ENCODE measurements around the gene NPBWR2. TPM values are rescaled to one million over a fixed set of nuclear protein-coding genes. Genes with fewer than 3 reads are reported as not detected.

The NPBWR2 gene
- polyA plus RNA-seq, 3 donors, result not detected

DNA sequence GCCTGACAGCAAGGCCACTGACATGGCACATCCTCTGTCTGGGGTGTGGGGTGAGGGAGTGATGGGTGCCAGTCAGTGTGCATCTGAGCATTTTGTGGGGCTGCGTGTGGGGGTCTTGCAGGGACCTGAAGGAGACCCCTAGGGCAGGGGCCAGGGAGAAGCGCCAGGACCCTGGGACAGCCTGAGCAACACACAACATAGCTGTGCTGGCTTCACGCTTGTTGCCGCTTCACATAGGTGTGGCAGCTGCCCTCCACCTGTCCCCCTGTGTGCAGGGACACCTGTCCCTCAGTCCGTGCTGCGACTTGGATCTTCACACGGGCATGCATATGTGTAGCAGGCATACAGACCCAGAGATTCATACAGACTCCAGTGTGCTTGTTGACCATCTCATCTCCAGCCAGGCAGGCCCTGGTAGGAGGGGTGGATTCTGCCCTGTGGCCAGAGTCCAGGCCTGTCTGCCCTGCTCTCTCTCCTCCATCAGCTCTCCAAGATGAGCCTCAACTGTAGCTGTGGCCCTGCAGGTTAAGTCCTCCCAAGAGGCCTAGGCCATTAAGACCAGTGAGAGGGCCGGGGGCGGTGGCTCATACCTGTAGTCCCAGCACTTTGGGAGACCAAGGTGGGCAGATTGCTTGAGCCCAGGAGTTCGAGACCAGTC, 3.2 kb upstream of the NPBWR2 start:
- H3K27ac Mint-ChIP-seq, result peak overlapping the region in 1 of 7 donors; percentile 33
- H2AFZ ChIP-seq (ENCODE audit: insufficient read depth, low read depth, low read length, poor library complexity, severe bottlenecking), result no peak overlapping the region

DNA sequence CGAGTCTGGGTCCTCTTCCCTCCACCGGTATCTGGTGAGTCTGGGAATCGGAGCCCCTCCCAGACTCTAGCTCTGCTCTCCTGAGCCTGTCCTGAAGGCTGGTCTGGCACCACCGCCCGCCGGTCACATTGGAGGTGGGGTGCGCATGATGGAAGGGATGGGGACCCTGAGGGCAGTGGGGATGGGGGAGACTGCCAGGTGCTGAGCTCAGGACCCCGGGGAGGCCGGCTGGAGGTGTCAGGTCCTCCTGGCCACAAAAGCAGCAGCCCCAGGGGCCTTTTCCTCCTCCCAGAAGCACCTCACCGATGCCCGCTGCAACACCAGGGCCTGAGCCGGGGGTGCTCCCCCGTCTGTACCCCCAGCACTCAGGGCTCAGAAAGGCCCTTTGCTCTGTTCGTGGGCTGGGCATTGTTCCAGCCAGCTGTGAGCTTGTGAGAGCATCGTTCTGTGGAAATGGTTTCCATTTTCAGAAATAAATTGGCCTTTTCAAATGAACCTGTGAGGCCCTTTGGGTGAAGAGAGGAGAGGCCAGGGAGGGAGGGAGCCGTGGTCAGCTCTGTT, 2.5 kb upstream of the NPBWR2 start:
- Histone ChIP-seq H3K79me2 (ENCODE audit: insufficient read depth, low read length) (no peaks in the 10 kb centered on the region), H3K27ac (ENCODE audit: low read depth in 1 of 2, low read length in 2 of 2) (no peak overlapping the region), H3K9me3 (replicated peaks in 1 of 2; ENCODE audit: control insufficient read depth in 1 of 2, insufficient read depth in 1 of 2, low read length in 2 of 2) (no peaks in the 10 kb centered on the region), H3K36me3 (replicated peaks in 1 of 2; ENCODE audit: control insufficient read depth in 1 of 2, insufficient read depth in 2 of 2, low read length in 2 of 2) (no peaks in the 10 kb centered on the region), H3K27me3 (ENCODE audit: control insufficient read depth in 2 of 2, insufficient read depth in 2 of 2, low read length in 2 of 2) (no peaks in the 10 kb centered on the region), H2AFZ (ENCODE audit: insufficient read depth, low read depth, low read length, poor library complexity, severe bottlenecking) (no peak overlapping the region), H3K4me2 (replicated peaks; ENCODE audit: extremely low read depth, low read length, poor library complexity, severe bottlenecking) (no peak overlapping the region), H3K9ac (ENCODE audit: insufficient read depth, low read length, poor library complexity, severe bottlenecking) (no peak overlapping the region), H4K20me1 (ENCODE audit: insufficient read depth, low read length) (no peaks in the 10 kb centered on the region), H3K4me1 (ENCODE audit: control insufficient read depth in 1 of 2, insufficient read depth in 2 of 2, low read length in 2 of 2) (peaks cover 9 to 13% of the 10 kb centered on the region in 2 donors), H3K4me3 (replicated peaks in 1 of 3; ENCODE audit: low read depth in 2 of 3, low read length in 3 of 3) (no peak overlapping the region)
- DNase-seq, result no peak
- H3K27me3 Mint-ChIP-seq (ENCODE audit: low read depth in 3 of 3), result peaks cover 10 to 24% (median 17%) of the 10 kb centered on the region in 3 donors
- H3K4me1 Mint-ChIP-seq, result peaks cover 12% of the 10 kb centered on the region
- H3K4me3 Mint-ChIP-seq, result no peak overlapping the region
- intact Hi-C loops (cut with micrococcal nuclease), result no loop called here
- TF ChIP-seq, protein P1, sequence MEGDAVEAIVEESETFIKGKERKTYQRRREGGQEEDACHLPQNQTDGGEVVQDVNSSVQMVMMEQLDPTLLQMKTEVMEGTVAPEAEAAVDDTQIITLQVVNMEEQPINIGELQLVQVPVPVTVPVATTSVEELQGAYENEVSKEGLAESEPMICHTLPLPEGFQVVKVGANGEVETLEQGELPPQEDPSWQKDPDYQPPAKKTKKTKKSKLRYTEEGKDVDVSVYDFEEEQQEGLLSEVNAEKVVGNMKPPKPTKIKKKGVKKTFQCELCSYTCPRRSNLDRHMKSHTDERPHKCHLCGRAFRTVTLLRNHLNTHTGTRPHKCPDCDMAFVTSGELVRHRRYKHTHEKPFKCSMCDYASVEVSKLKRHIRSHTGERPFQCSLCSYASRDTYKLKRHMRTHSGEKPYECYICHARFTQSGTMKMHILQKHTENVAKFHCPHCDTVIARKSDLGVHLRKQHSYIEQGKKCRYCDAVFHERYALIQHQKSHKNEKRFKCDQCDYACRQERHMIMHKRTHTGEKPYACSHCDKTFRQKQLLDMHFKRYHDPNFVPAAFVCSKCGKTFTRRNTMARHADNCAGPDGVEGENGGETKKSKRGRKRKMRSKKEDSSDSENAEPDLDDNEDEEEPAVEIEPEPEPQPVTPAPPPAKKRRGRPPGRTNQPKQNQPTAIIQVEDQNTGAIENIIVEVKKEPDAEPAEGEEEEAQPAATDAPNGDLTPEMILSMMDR (IDR thresholded peaks at IDR 0.05), result no peak
- 83% methylated on average over 11 of the region's 16 CpGs for WGBS (ENCODE audit: insufficient coverage)
- peak overlapping the region in 1 of 7 donors; percentile 33 for H3K27ac Mint-ChIP-seq
- no peaks in the 10 kb centered on the region for H3K36me3 Mint-ChIP-seq
- no peaks in the 10 kb centered on the region for H3K9me3 Mint-ChIP-seq

More for the DNA sequence above, 3.2 kb upstream of the NPBWR2 start:
- peaks cover 10 to 24% (median 17%) of the 10 kb centered on the region in 3 donors for H3K27me3 Mint-ChIP-seq (ENCODE audit: low read depth in 3 of 3)
- 96% methylated on average over 9 of the region's 10 CpGs for WGBS (ENCODE audit: insufficient coverage)
- Histone ChIP-seq H3K4me2 (replicated peaks; ENCODE audit: extremely low read depth, low read length, poor library complexity, severe bottlenecking) (no peak overlapping the region), H4K20me1 (ENCODE audit: insufficient read depth, low read length) (no peaks in the 10 kb centered on the region), H3K36me3 (replicated peaks in 1 of 2; ENCODE audit: control insufficient read depth in 1 of 2, insufficient read depth in 2 of 2, low read length in 2 of 2) (no peaks in the 10 kb centered on the region), H3K27ac (ENCODE audit: low read depth in 1 of 2, low read length in 2 of 2) (no peak overlapping the region), H3K9me3 (replicated peaks in 1 of 2; ENCODE audit: control insufficient read depth in 1 of 2, insufficient read depth in 1 of 2, low read length in 2 of 2) (no peaks in the 10 kb centered on the region), H3K4me3 (replicated peaks in 1 of 3; ENCODE audit: low read depth in 2 of 3, low read length in 3 of 3) (no peak overlapping the region), H3K9ac (ENCODE audit: insufficient read depth, low read length, poor library complexity, severe bottlenecking) (no peak overlapping the region), H3K79me2 (ENCODE audit: insufficient read depth, low read length) (no peaks in the 10 kb centered on the region), H3K27me3 (ENCODE audit: control insufficient read depth in 2 of 2, insufficient read depth in 2 of 2, low read length in 2 of 2) (no peaks in the 10 kb centered on the region), H3K4me1 (ENCODE audit: control insufficient read depth in 1 of 2, insufficient read depth in 2 of 2, low read length in 2 of 2) (peaks cover 9 to 13% of the 10 kb centered on the region in 2 donors)
- H3K4me1 Mint-ChIP-seq, result peaks cover 12% of the 10 kb centered on the region
- intact Hi-C loops (cut with micrococcal nuclease), result no loop called here
- TF ChIP-seq, protein P1 (IDR thresholded peaks at IDR 0.05), result no peak
- H3K9me3 Mint-ChIP-seq, result no peaks in the 10 kb centered on the region
- H3K36me3 Mint-ChIP-seq, result no peaks in the 10 kb centered on the region
- H3K4me3 Mint-ChIP-seq, result no peak overlapping the region
- no peak for DNase-seq
